Measurements from ENCODE around the gene ZSCAN29.

Gene ZSCAN29

DNA sequence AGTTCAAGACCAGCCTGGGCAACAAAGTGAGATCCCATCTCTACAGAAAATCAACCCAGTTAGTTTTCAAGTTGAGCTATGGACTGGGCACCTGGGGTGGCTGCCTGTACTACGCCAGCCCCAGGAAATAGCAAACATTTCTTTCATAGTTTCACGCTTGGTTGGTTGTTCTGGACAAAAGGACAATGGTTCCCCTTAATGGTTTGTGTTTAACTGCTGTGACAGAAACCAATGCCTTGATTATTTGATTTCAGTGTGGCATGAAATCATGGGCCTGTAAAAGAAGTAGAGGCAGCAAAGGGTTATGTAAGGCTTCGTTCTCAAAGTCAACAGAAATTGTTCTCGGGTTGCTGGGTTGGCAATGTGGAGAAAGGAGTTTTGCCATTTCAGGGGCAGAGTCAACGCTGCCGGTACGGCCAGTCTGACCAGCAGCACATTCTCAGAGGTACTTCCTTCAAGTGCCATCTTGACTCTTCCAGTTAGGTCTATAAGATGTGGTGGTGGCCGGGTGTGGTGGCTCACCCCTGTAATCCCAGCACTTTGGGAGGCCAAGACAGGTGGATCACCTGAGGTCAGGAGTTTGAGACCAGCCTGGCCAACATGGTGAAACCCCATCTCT lies 53.2 kb downstream of the ZSCAN29 start:
- Histone ChIP-seq H3K4me3 (no peak overlapping the region), H3K27ac (no peak overlapping the region), H3K4me2 (no peak overlapping the region), H3K36me3 (no peaks in the 10 kb centered on the region), H4K20me1 (no peaks in the 10 kb centered on the region), H3K4me1 (peaks cover 4% of the 10 kb centered on the region; the same call in 1 of the 2 replicates), H3K9ac (no peak overlapping the region), H3K9me3 (no peaks in the 10 kb centered on the region), H3K27me3 (no peaks in the 10 kb centered on the region)
- no peak for TF ChIP-seq Cebpa-rat (IDR thresholded peaks at IDR 0.05)

DNA sequence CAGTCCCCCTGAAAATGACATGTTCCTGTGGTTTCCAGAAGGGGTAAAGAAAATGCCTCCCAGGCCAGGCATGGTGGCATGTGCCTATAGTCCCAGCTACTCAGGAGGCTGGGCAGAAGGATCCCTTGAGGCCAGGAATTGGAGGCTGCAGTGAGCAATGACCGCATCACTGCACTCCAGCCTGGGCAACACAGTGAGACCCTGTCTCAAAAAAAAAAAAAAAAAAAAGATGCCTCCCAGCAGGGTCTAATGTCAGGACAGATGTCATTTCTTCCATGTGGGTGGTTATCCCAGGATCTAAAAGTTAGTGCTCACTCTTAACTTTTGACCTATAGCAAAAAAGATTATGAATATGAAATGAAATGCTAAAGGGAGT lies 53.9 kb downstream of the ZSCAN29 start:
- no peak overlapping the region for H3K27ac ChIP-seq
- no peaks in the 10 kb centered on the region for H3K27me3 ChIP-seq
- H3K36me3 ChIP-seq, result no peaks in the 10 kb centered on the region
- no peaks in the 10 kb centered on the region for H3K9me3 ChIP-seq
- H3K4me2 ChIP-seq, result no peak overlapping the region
- TF ChIP-seq Cebpa-rat (IDR thresholded peaks at IDR 0.05), result no peak
- no peak overlapping the region for H3K4me3 ChIP-seq
- no peaks in the 10 kb centered on the region for H4K20me1 ChIP-seq
- no peak overlapping the region for H3K9ac ChIP-seq
- H3K4me1 ChIP-seq, result peaks cover 4% of the 10 kb centered on the region; the same call in 1 of the 2 replicates

DNA sequence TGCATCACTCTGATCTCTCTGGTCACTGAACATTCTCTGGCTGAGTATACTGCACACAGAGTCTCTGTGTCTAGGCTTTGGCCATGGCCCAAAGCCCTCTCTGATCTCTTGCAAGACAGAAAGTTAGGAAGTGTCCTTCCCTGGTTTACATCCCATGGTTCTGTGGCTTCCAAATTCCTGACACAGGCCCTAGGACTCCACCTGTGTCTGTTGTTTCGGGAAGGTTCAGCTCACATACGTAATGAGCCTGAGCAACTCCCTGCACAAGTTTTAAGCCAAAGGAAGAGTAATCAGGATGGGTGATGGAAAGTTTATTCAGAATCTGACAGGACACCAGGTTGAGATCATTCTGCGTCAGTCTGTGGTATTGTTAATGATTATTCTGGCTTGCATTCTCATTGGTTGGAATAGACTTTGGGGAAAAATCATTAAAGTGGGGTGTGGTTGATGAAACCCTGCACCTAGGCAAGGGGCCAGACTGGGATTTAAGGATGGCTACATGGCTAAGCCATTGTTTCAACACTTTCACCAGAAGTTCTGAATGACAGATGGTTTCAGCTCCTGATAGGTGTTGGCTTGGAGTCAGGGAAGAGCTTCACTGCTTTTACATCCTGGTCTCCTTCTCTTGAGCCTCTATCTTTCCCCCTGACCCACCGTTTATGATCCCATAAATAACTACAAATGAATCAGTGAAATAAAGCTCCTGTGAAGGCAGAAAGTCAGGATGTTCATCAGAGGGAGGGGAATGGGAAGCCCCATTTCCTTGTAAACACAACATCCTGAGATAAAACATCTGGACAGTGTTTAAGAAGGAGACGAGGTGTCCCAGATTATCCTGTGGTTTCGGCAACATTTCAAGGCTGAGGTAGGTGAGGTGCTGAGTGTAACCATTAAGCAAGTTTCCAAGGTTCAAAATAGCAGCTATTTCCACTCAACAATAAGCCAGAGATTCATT lies 54.5 kb downstream of the ZSCAN29 start:
- Histone ChIP-seq H3K9me3 (no peaks in the 10 kb centered on the region), H3K36me3 (no peaks in the 10 kb centered on the region), H3K27me3 (no peaks in the 10 kb centered on the region), H4K20me1 (no peaks in the 10 kb centered on the region), H3K4me2 (no peak overlapping the region), H3K4me3 (no peak overlapping the region), H3K4me1 (peaks cover 4% of the 10 kb centered on the region; the same call in 1 of the 2 replicates), H3K27ac (no peak overlapping the region), H3K9ac (no peak overlapping the region)
- TF ChIP-seq Cebpa-rat (IDR thresholded peaks at IDR 0.05), result no peak

DNA sequence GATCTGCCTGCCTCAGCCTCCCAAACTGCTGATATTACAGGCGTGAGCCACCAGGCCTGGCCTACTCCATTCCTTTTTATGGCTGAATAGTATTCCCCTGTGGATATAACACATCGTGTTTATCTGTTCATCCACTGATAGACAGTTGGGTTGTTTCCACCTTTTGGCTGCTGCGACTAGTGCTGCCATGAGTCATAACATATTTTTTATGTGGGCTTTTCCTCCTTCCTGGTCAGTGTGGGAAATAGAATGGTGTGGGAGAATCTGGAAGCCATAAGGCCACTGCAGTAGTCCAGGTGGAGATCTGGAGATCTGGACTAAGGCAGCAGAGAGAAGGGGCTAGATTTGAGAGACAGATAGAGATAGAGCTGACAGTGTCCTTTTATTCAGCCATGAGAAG lies 56.7 kb downstream of the ZSCAN29 start:
- no peaks in the 10 kb centered on the region for H3K9me3 ChIP-seq
- no peaks in the 10 kb centered on the region for H3K27me3 ChIP-seq
- peaks cover 4% of the 10 kb centered on the region; the same call in 1 of the 2 replicates for H3K4me1 ChIP-seq
- no peaks in the 10 kb centered on the region for H3K36me3 ChIP-seq
- no peak overlapping the region for H3K4me2 ChIP-seq
- no peak overlapping the region for H3K9ac ChIP-seq
- no peak overlapping the region for H3K4me3 ChIP-seq
- no peak overlapping the region for H3K27ac ChIP-seq
- TF ChIP-seq Cebpa-rat (IDR thresholded peaks at IDR 0.05), result no peak
- no peaks in the 10 kb centered on the region for H4K20me1 ChIP-seq

DNA sequence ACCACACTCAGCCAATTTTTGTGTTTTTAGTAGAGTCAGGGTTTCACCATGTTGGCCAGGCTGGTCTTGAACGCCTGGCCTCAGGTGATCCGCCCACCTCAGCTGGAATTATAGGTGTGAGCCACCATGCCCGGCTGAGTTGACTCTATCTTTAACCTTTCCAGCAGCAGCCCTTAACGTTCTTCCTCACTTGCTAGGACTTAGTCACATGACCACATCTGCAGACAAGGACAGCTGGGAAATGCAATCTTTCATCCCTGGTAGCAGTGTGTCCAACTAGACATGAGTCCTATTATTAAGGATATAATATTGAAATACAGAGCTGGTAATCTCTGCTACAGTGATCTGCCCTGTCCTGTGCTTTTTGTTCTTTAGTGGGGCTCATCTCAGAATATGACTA lies 58.5 kb downstream of the ZSCAN29 start:
- no peak overlapping the region for H3K4me2 ChIP-seq
- H3K4me3 ChIP-seq, result no peak overlapping the region
- H3K4me1 ChIP-seq, result peaks cover 4% of the 10 kb centered on the region; the same call in 1 of the 2 replicates
- no peaks in the 10 kb centered on the region for H3K36me3 ChIP-seq
- H4K20me1 ChIP-seq, result no peaks in the 10 kb centered on the region
- no peaks in the 10 kb centered on the region for H3K27me3 ChIP-seq
- H3K9me3 ChIP-seq, result no peaks in the 10 kb centered on the region
- TF ChIP-seq Cebpa-rat (IDR thresholded peaks at IDR 0.05), result no peak
- no peak overlapping the region for H3K9ac ChIP-seq
- no peak overlapping the region for H3K27ac ChIP-seq

Measured in BLaER1 (cell line).